ENCODE measurements around the gene OLIG1. TPM values are rescaled to one million over a fixed set of nuclear protein-coding genes. Genes with fewer than 3 reads are reported as not detected.
A peak's percentile ranks its signal among the peaks of the same experiment; 100 is the strongest.

The OLIG1 gene
- total and polyA plus RNA-seq, 10 of the 15 experiments (the other 5 are each of a cell fraction or from before 2014, with no cell fraction given) = not detected

DNA sequence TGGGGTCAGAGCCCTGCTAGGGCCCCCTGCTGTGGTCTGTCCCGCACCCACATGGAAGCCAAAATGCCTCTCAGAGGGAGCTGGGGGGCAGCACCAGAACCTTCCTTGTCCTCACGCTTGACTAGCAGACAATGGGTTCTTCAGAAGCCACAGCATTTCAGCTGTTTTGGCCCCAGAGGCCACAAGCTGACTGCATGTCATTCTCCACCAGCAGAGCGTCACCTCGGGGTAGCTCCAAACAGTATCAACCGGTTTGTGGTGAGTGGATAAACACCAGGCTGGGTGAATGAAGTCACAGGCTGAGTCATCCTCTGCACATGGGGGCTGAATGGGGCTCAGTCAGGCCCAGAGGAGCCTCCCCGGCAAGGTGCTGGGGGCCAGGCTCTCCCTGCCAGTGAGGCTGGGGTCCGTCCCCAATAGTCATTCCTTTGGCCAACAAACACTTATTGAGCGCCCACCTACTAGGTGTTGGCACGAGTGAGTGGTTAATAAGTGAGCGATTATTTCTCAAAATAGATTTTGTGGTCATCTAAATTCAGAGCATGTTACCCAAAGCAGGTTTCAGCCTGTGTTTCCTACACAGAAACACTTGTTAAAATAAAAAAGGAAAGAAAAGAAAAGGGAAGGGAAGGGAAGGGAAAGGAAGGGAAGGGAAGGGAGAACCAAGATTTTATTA is 9.1 kb downstream of the OLIG1 start:
- RAD21 ChIA-PET (ENCODE audit: unreplicated experiment) = interaction anchor here (0.6 to 2.0 kb wide), 7 partner anchors 46 to 301 kb away, joined by 3 to 9 read pairs (median 4); no protein-coding TSS in a partner anchor
- in situ Hi-C loops (cut with MboI) (no loop called here), intact Hi-C loops (cut with micrococcal nuclease; ENCODE audit: unreplicated experiment) (loop anchor here (2.0 to 10.0 kb wide), 2 partner anchors 116 to 146 kb away; no protein-coding TSS in a partner anchor)
- ATAC-seq = peak; percentile 98
- Histone ChIP-seq H3K79me2 (ENCODE audit: control insufficient read depth, insufficient read depth, low read length) (no peaks in the 10 kb centered on the region), H2AFZ (ENCODE audit: control insufficient read depth, low read depth, low read length) (peak overlapping the region; percentile 45), H3K9me3 (replicated peaks; ENCODE audit: control insufficient read depth, insufficient read depth, low read length) (no peaks in the 10 kb centered on the region), H3K27ac (ENCODE audit: control insufficient read depth, insufficient read depth) (no peak overlapping the region), H3K4me2 (ENCODE audit: control insufficient read depth, insufficient read depth) (peak overlapping the region; percentile 49), H3K36me3 (ENCODE audit: control insufficient read depth in 2 of 2, insufficient read depth in 2 of 2, low read length in 1 of 2) (no peaks in the 10 kb centered on the region), H3K27me3 (replicated peaks in 1 of 2; ENCODE audit: control insufficient read depth in 2 of 2, insufficient read depth in 2 of 2, low read length in 1 of 2) (peaks cover 4 to 6% of the 10 kb centered on the region in 2 experiments), H3K4me3 (no peak overlapping the region), H4K20me1 (ENCODE audit: control insufficient read depth, insufficient read depth) (no peaks in the 10 kb centered on the region), H3K9ac (ENCODE audit: control insufficient read depth, insufficient read depth, low read length) (no peak overlapping the region), H3K4me1 (ENCODE audit: control insufficient read depth, insufficient read depth, low read length) (peaks cover 18% of the 10 kb centered on the region)
- WGBS (ENCODE audit: insufficient coverage, insufficient replicate concordance, low lambda C conversion rate, missing lambda C conversion rate) = under 1% methylated on average over 10 of the region's 10 CpGs
- SMC1A ChIA-PET (ENCODE audit: uncharacterized antibody, unreplicated experiment) = interaction anchor here (0.7 to 1.4 kb wide), 7 partner anchors 16 to 522 kb away, joined by 3 to 6 read pairs (median 3); partner anchors contain the start of gene IFNAR1
- peak; percentile 92 for FAIRE-seq
- POLR2A ChIA-PET = interaction anchor here (1.6 kb wide), 1 partner anchor 10 kb away, joined by 4 read pairs; no protein-coding TSS in a partner anchor
- peak; percentile 88 for DNase-seq (ENCODE audit: low read depth, low spot score)
- BruUV-seq (replicated peaks) = no TSS peak
- CTCF ChIA-PET = interaction anchor here (0.6 to 1.8 kb wide), 12 partner anchors 8 to 367 kb away, joined by 3 to 5 read pairs (median 3); no protein-coding TSS in a partner anchor
- TF ChIP-seq MTA3 (IDR thresholded peaks at IDR 0.05; ENCODE audit: borderline replicate concordance, low read length) (no peak), RUNX3 (IDR thresholded peaks at IDR 0.05; ENCODE audit: low read length) (peak; percentile 95), FOXM1 (IDR thresholded peaks at IDR 0.05; ENCODE audit: low read depth, low read length) (peak; percentile 64; the same call in 1 of the 2 replicates), ZBED1 (IDR thresholded peaks at IDR 0.05; ENCODE audit: borderline replicate concordance) (no peak), CREM (IDR thresholded peaks at IDR 0.05; ENCODE audit: low read depth) (peak; percentile 90), IKZF2 (IDR thresholded peaks at IDR 0.05) (peak; percentile 93 to 96), CHD2 (IDR thresholded peaks at IDR 0.05; ENCODE audit: borderline replicate concordance, low read depth, low read length) (peak; percentile 77; the same call in 1 of the 2 replicates), TAF1 (IDR thresholded peaks at IDR 0.05; ENCODE audit: borderline replicate concordance, low read depth, low read length) (0 out of 2 replicates have a peak, but pooled peaks have one; percentile 11), SP1 (IDR thresholded peaks at IDR 0.05; ENCODE audit: low read depth, low read length) (peak; percentile 46), SIN3A (IDR thresholded peaks at IDR 0.05; ENCODE audit: low read depth, low read length) (0 out of 2 replicates have a peak, but pooled peaks have one; percentile 37), BACH1 (IDR thresholded peaks at IDR 0.05; ENCODE audit: borderline replicate concordance) (0 out of 2 replicates have a peak, but pooled peaks have one; percentile 64), MEF2A (IDR thresholded peaks at IDR 0.05; ENCODE audit: insufficient read depth, low read depth, low read length) (peak; percentile 86; the same call in 1 of the 2 replicates), ZZZ3 (IDR thresholded peaks at IDR 0.05; ENCODE audit: control insufficient read depth, insufficient read length, low read depth) (no peak)
- TF ChIP-seq, protein P1, sequence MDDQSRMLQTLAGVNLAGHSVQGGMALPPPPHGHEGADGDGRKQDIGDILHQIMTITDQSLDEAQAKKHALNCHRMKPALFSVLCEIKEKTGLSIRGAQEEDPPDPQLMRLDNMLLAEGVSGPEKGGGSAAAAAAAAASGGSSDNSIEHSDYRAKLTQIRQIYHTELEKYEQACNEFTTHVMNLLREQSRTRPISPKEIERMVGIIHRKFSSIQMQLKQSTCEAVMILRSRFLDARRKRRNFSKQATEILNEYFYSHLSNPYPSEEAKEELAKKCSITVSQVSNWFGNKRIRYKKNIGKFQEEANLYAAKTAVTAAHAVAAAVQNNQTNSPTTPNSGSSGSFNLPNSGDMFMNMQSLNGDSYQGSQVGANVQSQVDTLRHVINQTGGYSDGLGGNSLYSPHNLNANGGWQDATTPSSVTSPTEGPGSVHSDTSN (IDR thresholded peaks at IDR 0.05; ENCODE audit: insufficient replicate concordance, low read depth, low read length) = peak; percentile 69
- TF ChIP-seq, protein P2, sequence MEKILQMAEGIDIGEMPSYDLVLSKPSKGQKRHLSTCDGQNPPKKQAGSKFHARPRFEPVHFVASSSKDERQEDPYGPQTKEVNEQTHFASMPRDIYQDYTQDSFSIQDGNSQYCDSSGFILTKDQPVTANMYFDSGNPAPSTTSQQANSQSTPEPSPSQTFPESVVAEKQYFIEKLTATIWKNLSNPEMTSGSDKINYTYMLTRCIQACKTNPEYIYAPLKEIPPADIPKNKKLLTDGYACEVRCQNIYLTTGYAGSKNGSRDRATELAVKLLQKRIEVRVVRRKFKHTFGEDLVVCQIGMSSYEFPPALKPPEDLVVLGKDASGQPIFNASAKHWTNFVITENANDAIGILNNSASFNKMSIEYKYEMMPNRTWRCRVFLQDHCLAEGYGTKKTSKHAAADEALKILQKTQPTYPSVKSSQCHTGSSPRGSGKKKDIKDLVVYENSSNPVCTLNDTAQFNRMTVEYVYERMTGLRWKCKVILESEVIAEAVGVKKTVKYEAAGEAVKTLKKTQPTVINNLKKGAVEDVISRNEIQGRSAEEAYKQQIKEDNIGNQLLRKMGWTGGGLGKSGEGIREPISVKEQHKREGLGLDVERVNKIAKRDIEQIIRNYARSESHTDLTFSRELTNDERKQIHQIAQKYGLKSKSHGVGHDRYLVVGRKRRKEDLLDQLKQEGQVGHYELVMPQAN (conservative IDR thresholded peaks at IDR 0.05) = no peak; the same call in 1 of the 2 replicates
- TF ChIP-seq, protein P3, sequence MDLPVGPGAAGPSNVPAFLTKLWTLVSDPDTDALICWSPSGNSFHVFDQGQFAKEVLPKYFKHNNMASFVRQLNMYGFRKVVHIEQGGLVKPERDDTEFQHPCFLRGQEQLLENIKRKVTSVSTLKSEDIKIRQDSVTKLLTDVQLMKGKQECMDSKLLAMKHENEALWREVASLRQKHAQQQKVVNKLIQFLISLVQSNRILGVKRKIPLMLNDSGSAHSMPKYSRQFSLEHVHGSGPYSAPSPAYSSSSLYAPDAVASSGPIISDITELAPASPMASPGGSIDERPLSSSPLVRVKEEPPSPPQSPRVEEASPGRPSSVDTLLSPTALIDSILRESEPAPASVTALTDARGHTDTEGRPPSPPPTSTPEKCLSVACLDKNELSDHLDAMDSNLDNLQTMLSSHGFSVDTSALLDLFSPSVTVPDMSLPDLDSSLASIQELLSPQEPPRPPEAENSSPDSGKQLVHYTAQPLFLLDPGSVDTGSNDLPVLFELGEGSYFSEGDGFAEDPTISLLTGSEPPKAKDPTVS (IDR thresholded peaks at IDR 0.05; ENCODE audit: low read depth, low read length) = no peak
- TF ChIP-seq, protein P4, sequence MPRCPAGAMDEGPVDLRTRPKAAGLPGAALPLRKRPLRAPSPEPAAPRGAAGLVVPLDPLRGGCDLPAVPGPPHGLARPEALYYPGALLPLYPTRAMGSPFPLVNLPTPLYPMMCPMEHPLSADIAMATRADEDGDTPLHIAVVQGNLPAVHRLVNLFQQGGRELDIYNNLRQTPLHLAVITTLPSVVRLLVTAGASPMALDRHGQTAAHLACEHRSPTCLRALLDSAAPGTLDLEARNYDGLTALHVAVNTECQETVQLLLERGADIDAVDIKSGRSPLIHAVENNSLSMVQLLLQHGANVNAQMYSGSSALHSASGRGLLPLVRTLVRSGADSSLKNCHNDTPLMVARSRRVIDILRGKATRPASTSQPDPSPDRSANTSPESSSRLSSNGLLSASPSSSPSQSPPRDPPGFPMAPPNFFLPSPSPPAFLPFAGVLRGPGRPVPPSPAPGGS (IDR thresholded peaks at IDR 0.05; ENCODE audit: borderline replicate concordance, insufficient read depth, low read depth, low read length, poor library complexity, severe bottlenecking) = peak; percentile 10
